K562 (cell line): ENCODE data around the gene AKR1D1. TPM values are rescaled to one million over a fixed set of nuclear protein-coding genes. Genes with fewer than 3 reads are reported as not detected.

Experiments
- BHLHE40 ChIP-seq: IDR thresholded peaks from 2 replicates; pipeline ENCODE4 v1.6.1; 2011; ENCODE audit warnings: low read length, improper control_type of control experiment
- CBFA2T3 ChIP-seq: fragments of 450-650 bp; IDR thresholded peaks from 2 replicates; pipeline ENCODE4 v1.6.1; 2017
- CC2D1A ChIP-seq: fragments of 450-650 bp; IDR thresholded peaks from 2 replicates; pipeline ENCODE4 v1.6.1; 2017; ENCODE audit warnings: mild to moderate bottlenecking
- CREBBP ChIP-seq: IDR thresholded peaks from one replicate; pipeline ENCODE4 v1.6.1; 2012; ENCODE audit warnings: low read depth, mild to moderate bottlenecking, control low read depth, inconsistent platforms, low read length
- EGR1 ChIP-seq: fragments of 450-650 bp; conservative IDR thresholded peaks from 2 replicates; pipeline ENCODE4 v1.6.1; 2017; ENCODE audit warnings: mild to moderate bottlenecking
- EHMT2 ChIP-seq: fragments of 450-650 bp; IDR thresholded peaks from 2 replicates; pipeline ENCODE4 v1.6.1; 2018; ENCODE audit warnings: antibody characterized with exemption
- EZH2 ChIP-seq: IDR thresholded peaks from 2 replicates; pipeline ENCODE4 v1.6.1; 2012; ENCODE audit warnings: low read depth, mild to moderate bottlenecking, inconsistent platforms, low read length, borderline replicate concordance
- FOXJ2 ChIP-seq: fragments of 200-800 bp; sonication (Bioruptor generic); IDR thresholded peaks from 2 replicates; pipeline ENCODE4 v1.6.1; 2016; ENCODE audit warnings: missing genetic modification characterization, missing compliant biosample characterization
- NCOA4 ChIP-seq: fragments of 450-650 bp; IDR thresholded peaks from 2 replicates; pipeline ENCODE4 v1.6.1; 2018; ENCODE audit warnings: mild to moderate bottlenecking; ENCODE audit not compliant: partially characterized antibody
- RB1 ChIP-seq: fragments of 450-650 bp; IDR thresholded peaks from 2 replicates; pipeline ENCODE4 v1.6.1; 2017; ENCODE audit warnings: low read depth, mild to moderate bottlenecking
- RBM17 ChIP-seq: fragments of 200-400 bp; formaldehyde crosslinking; IDR thresholded peaks from 2 replicates; pipeline ENCODE4 v1.6.1; 2017; ENCODE audit warnings: low read depth, mild to moderate bottlenecking, low read length, borderline replicate concordance
- RFX1 ChIP-seq: fragments of 450-650 bp; IDR thresholded peaks from 2 replicates; pipeline ENCODE4 v1.6.1; 2016; ENCODE audit warnings: mild to moderate bottlenecking, moderate library complexity
- RHOXF2B ChIP-seq: fragments of 250-450 bp; sonication (Bioruptor Pico); conservative IDR thresholded peaks from 2 replicates; pipeline ENCODE4 v1.5.1; 2021
- SRF ChIP-seq, 2 experiments: fragments of 250-450, 450-650 bp in 1 of 2; sonication (Bioruptor Pico) in 1 of 2; sonication (generic) in 1 of 2; formaldehyde crosslinking; IDR thresholded peaks; 2 replicates each; pipeline versions ENCODE4 v1.5.0 to v1.5.1; 2020 to 2022; ENCODE audit warnings: mild to moderate bottlenecking in 1 of 2, missing genetic modification reagents in 1 of 2
- SRSF3 ChIP-seq: fragments of 200-400 bp; formaldehyde crosslinking; IDR thresholded peaks from 2 replicates; pipeline ENCODE4 v1.6.1; 2016; ENCODE audit warnings: mild to moderate bottlenecking, low read length, moderate library complexity; ENCODE audit not compliant: insufficient read depth
- STAG1 ChIP-seq: sonication (generic); formaldehyde crosslinking; IDR thresholded peaks from 2 replicates; pipeline ENCODE4 v1.5.0; 2020; ENCODE audit warnings: missing genetic modification reagents, borderline replicate concordance
- ZNF408 ChIP-seq: fragments of 250-450 bp; sonication (Bioruptor Pico); IDR thresholded peaks from 2 replicates; pipeline ENCODE4 v1.4.0; 2020; ENCODE audit warnings: low read depth, mild to moderate bottlenecking, moderate library complexity
- polyA plus RNA-seq, 8 experiments: library from polyadenylated mRNA; depleted of rRNA in 4 of 8; stranded (reverse) in 5 of 8; unstranded in 3 of 8; fragments of >200 nt; fragmentation: Nextera tagmentation in 2 of 8; fragmentation: Illumina TruSeq in 1 of 8; extraction: Ambion mirVana in 2 of 8; extraction: Trizol in 1 of 8; gene quantifications; 2 replicates each; pipeline versions ENCODE4 v1.2.1 to v1.2.3, GENCODE V29; 2011 to 2014; ENCODE audit warnings: inconsistent platforms in 1 of 8, missing spikeins in 1 of 8
- total RNA-seq, 7 experiments: library from RNA; depleted of rRNA in 6 of 7; stranded (reverse); fragments of >200 nt in 6 of 7; fragmentation: Illumina TruSeq in 2 of 7; extraction: Trizol in 2 of 7; gene quantifications; 2 replicates each; pipeline versions ENCODE4 v1.2.1 to v1.2.3, GENCODE V29; 2011 to 2021; ENCODE audit warnings: low replicate concordance in 1 of 7
- TF ChIP-seq, protein P1 (sequence below): fragments of 250-450 bp; sonication (Bioruptor Pico); IDR thresholded peaks from 2 replicates; pipeline ENCODE4 v1.4.0; 2020; ENCODE audit warnings: mild to moderate bottlenecking
- TF ChIP-seq, protein P2 (sequence below), 3 experiments: IDR thresholded peaks in 2 of 3; conservative IDR thresholded peaks in 1 of 3; 2 replicates each; pipeline ENCODE4 v1.5.1; 2011 to 2012; ENCODE audit warnings: low read length in 3 of 3, mild to moderate bottlenecking in 3 of 3, control low read depth in 2 of 3, improper control_type of control experiment in 1 of 3, inconsistent platforms in 1 of 3, low read depth in 1 of 3, mixed read lengths in 1 of 3, moderate library complexity in 1 of 3; ENCODE audit not compliant: insufficient read depth in 2 of 3
- TF ChIP-seq, protein P3 (sequence below): fragments of 250-450 bp; sonication (Bioruptor Pico); IDR thresholded peaks from 2 replicates; pipeline ENCODE4 v1.4.0; 2020; ENCODE audit warnings: mild to moderate bottlenecking, moderate library complexity, borderline replicate concordance
- TF ChIP-seq, protein P4 (sequence below): sonication (generic); formaldehyde crosslinking; IDR thresholded peaks from 2 replicates; pipeline ENCODE4 v1.9.0; 2022; ENCODE audit warnings: mild to moderate bottlenecking, missing genetic modification reagents

AKR1D1 gene
- total and polyA plus RNA-seq, 9 of the 15 experiments (the other 6 are each of a cell fraction or from before 2014, with no cell fraction given) = not detected

DNA sequence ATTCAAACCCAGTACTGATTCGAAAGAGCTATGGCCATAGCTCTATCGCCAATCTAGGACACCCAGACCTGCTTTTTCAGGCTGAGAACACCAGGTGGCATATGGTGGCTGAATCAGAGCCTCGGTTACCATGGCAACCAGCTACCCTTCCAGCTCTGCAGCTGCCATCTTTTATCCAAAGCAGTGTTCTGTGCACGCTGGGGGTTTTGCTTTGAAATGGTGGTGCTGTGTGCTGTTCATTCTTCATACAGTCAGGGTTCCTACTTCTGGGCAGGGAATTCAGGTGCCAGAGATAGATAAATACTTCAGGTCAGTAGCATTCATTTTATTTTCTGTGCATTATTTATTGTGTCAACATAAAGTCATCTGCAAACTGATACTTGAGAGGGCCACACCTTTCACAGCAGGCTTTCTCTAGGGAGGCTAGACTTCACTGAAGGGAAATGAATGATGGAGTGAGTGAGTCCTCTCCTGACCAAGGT is 85.4 kb downstream of the AKR1D1 start (continued):
- TF ChIP-seq, protein P1, sequence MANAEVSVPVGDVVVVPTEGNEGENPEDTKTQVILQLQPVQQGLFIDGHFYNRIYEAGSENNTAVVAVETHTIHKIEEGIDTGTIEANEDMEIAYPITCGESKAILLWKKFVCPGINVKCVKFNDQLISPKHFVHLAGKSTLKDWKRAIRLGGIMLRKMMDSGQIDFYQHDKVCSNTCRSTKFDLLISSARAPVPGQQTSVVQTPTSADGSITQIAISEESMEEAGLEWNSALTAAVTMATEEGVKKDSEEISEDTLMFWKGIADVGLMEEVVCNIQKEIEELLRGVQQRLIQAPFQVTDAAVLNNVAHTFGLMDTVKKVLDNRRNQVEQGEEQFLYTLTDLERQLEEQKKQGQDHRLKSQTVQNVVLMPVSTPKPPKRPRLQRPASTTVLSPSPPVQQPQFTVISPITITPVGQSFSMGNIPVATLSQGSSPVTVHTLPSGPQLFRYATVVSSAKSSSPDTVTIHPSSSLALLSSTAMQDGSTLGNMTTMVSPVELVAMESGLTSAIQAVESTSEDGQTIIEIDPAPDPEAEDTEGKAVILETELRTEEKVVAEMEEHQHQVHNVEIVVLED (CRISPR knock-in tag) = no peak
- TF ChIP-seq, protein P2, sequence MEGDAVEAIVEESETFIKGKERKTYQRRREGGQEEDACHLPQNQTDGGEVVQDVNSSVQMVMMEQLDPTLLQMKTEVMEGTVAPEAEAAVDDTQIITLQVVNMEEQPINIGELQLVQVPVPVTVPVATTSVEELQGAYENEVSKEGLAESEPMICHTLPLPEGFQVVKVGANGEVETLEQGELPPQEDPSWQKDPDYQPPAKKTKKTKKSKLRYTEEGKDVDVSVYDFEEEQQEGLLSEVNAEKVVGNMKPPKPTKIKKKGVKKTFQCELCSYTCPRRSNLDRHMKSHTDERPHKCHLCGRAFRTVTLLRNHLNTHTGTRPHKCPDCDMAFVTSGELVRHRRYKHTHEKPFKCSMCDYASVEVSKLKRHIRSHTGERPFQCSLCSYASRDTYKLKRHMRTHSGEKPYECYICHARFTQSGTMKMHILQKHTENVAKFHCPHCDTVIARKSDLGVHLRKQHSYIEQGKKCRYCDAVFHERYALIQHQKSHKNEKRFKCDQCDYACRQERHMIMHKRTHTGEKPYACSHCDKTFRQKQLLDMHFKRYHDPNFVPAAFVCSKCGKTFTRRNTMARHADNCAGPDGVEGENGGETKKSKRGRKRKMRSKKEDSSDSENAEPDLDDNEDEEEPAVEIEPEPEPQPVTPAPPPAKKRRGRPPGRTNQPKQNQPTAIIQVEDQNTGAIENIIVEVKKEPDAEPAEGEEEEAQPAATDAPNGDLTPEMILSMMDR (IDR thresholded peaks at IDR 0.05 in 2 of 3, conservative IDR thresholded peaks at IDR 0.05 in 1 of 3; ENCODE audit: insufficient read depth in 2 of 3, low read depth in 1 of 3, low read length in 3 of 3) = peak; percentile 83 to 96 (median 91)
- TF ChIP-seq STAG1 (CRISPR knock-in tag) (peak; percentile 64; the same call in 1 of the 2 replicates), RFX1 (peak; percentile 100), RHOXF2B (CRISPR knock-in tag) (no peak), CREBBP (no peak), EGR1 (no peak), FOXJ2 (tag) (peak; percentile 67; the same call in 1 of the 2 replicates), ZNF408 (CRISPR knock-in tag) (no peak), CC2D1A (0 out of 2 replicates have a peak, but pooled peaks have one; percentile 49), BHLHE40 (0 out of 2 replicates have a peak, but pooled peaks have one; percentile 16), RB1 (0 out of 2 replicates have a peak, but pooled peaks have one; percentile 45), RBM17 (no peak), EZH2 (no peak), SRSF3 (no peak), NCOA4 (no peak), SRF (CRISPR knock-in tag; IDR thresholded peaks at IDR 0.05) (no peak), CBFA2T3 (no peak), EHMT2 (0 out of 2 replicates have a peak, but pooled peaks have one; percentile 14)
- TF ChIP-seq, protein P3, sequence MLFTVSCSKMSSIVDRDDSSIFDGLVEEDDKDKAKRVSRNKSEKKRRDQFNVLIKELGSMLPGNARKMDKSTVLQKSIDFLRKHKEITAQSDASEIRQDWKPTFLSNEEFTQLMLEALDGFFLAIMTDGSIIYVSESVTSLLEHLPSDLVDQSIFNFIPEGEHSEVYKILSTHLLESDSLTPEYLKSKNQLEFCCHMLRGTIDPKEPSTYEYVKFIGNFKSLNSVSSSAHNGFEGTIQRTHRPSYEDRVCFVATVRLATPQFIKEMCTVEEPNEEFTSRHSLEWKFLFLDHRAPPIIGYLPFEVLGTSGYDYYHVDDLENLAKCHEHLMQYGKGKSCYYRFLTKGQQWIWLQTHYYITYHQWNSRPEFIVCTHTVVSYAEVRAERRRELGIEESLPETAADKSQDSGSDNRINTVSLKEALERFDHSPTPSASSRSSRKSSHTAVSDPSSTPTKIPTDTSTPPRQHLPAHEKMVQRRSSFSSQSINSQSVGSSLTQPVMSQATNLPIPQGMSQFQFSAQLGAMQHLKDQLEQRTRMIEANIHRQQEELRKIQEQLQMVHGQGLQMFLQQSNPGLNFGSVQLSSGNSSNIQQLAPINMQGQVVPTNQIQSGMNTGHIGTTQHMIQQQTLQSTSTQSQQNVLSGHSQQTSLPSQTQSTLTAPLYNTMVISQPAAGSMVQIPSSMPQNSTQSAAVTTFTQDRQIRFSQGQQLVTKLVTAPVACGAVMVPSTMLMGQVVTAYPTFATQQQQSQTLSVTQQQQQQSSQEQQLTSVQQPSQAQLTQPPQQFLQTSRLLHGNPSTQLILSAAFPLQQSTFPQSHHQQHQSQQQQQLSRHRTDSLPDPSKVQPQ (CRISPR knock-in tag) = no peak
- TF ChIP-seq, protein P4, sequence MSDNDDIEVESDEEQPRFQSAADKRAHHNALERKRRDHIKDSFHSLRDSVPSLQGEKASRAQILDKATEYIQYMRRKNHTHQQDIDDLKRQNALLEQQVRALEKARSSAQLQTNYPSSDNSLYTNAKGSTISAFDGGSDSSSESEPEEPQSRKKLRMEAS (CRISPR knock-in tag) = no peak
